Skin epidermis (tissue), 12 donors: Measurements from ENCODE around the gene ZNF837.

ENCODE experiments used
- H3K27ac ChIP-seq, 21 experiments: fragments of 200-600 bp; sonication (generic) in 11 of 21; one replicate each; pipeline ENCODE4 v1.5.0; 2020; ENCODE audit warnings: mild to moderate bottlenecking in 3 of 21, inconsistent platforms in 2 of 21, moderate library complexity in 2 of 21
- H3K4me3 ChIP-seq, 7 experiments: fragments of 200-600 bp; sonication (generic) in 2 of 7; one replicate each; pipeline ENCODE4 v1.5.0; 2020; ENCODE audit warnings: inconsistent platforms in 2 of 7, mild to moderate bottlenecking in 2 of 7, moderate library complexity in 1 of 7

The ZNF837 gene

DNA sequence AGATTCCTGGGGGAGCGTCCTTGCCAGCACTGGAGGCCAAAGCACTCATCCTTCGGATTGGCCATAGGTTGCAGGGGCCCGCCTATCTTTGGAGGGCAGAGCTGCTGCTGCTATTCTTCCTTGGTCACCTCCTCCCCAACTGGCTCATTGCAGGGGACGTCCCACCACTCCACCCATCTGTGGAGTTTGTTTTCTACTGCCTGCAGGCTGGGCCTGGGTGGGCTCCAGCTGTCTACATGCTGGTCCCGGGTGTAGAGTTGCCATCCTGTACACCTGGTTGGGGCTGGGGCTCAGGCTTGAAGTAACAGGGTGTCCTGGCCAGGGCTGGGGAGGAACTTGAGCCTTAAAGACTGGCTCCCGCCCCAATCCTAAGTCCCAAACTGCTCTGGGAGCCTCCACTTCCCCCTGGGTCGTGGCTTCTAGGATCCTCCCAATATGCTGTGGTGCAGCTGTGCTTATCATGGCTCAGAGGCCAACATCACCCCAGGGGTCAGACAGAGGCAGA lies 16.8 kb upstream of the ZNF837 start:
- H3K4me3 ChIP-seq, result no peak overlapping the region
- H3K27ac ChIP-seq, result no peak overlapping the region

GRCh38 chr19:58396691-58397532 lies 16.1 kb upstream of the ZNF837 start:
- Histone ChIP-seq H3K27ac (peak overlapping the region in 2 of 21 experiments; percentile 16 to 25), H3K4me3 (peak overlapping the region in 4 of 7 experiments; percentile 12 to 40 (median 22))

DNA sequence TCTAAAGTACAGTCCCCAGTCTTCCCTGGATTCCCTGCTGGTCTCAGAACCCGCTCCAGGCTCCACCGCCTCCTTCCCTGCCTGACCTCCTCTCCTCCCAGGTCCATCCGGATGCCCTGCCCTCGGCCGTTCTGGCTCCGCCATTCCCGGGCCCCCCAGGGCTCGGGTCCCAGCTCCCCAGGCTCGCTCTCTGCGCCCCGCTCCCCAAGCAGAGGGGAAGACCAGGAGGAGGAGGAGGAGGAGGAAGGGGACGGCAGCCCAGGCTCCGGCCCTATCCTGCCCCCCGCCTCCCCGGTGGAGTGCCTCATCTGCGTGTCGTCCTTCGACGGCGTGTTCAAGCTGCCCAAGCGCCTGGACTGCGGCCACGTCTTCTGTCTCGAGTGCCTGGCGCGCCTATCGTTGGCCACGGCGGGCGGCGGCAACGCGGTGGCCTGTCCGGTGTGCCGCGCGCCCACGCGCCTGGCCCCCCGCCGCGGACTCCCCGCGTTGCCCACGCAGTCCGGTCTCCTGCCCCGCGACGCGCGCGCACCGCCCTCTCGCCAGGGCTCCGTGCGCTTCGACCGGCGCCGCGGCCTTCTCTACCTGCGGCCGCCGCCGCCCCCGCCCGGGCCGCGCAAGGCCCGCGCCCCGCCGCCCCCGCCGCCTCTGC lies 15.3 kb upstream of the ZNF837 start:
- Histone ChIP-seq H3K27ac (peak overlapping the region in 18 of 21 experiments; percentile 1 to 85 (median 62)), H3K4me3 (peak overlapping the region in 5 of 7 experiments; percentile 24 to 40 (median 28))

- H3K4me3 ChIP-seq, result peak within 1 kb of the TSS in 5 of 7 experiments; percentile 24 to 40 (median 28)
- peak within 1 kb of the TSS in 18 of 21 experiments; percentile 1 to 85 (median 62) for H3K27ac ChIP-seq
Observed at GRCh38 chr19:58395220-58395978, 14.6 kb upstream of the ZNF837 start, which contains the start of gene RNF225. RNF225 (plus strand) TSS chr19:58395656; CDS start chr19:58396090, 434 bp downstream.

- H3K4me3 ChIP-seq, result no peak overlapping the region
- peak overlapping the region in 11 of 21 experiments; percentile 10 to 85 (median 52) for H3K27ac ChIP-seq
Observed at GRCh38 chr19:58394821-58395219, 14.0 kb upstream of the ZNF837 start.

DNA sequence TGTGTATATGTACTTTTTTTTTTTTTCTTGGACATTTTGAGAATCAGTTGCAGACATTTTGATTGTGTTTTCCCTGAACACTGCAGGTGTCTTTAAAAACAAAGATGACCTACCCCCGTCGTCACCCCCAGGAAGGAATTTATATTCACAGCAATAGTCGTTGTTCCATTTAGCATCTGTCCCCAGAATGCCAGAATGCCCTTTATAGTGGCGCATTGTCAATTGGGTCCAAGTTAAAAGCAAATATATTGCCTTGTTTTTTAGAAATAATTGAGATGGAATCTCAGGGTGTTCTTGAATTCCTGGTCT lies 12.8 kb upstream of the ZNF837 start:
- Histone ChIP-seq H3K27ac (no peak overlapping the region), H3K4me3 (no peak overlapping the region)

- no peak overlapping the region for H3K4me3 ChIP-seq
- no peak overlapping the region for H3K27ac ChIP-seq
Observed at GRCh38 chr19:58392945-58393724, 12.3 kb upstream of the ZNF837 start.

DNA sequence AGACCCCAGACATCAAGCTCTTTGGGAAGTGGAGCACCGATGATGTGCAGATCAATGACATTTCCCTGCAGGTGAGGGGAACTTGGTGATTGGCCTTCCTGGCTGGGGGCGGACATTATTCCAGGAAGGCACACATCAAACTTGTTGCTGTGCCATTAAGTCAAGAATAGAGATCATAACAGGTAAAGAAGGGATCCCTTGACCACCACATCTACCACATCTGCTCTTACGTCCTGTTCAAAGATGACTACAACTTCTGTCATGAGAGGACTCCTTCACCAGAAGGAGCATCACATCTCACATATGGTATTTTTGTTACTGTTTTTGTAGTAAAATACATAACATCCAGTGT lies 7.3 kb upstream of the ZNF837 start:
- H3K4me3 ChIP-seq, result peak overlapping the region in 6 of 7 experiments; percentile 36 to 87 (median 76)
- H3K27ac ChIP-seq, result peak overlapping the region in 4 of 21 experiments; percentile 85 to 99 (median 93)

GRCh38 chr19:58387338-58388174 lies 6.7 kb upstream of the ZNF837 start:
- Histone ChIP-seq H3K4me3 (peak overlapping the region; percentile 36 to 87 (median 77)), H3K27ac (peak overlapping the region; percentile 33 to 99 (median 95))

DNA sequence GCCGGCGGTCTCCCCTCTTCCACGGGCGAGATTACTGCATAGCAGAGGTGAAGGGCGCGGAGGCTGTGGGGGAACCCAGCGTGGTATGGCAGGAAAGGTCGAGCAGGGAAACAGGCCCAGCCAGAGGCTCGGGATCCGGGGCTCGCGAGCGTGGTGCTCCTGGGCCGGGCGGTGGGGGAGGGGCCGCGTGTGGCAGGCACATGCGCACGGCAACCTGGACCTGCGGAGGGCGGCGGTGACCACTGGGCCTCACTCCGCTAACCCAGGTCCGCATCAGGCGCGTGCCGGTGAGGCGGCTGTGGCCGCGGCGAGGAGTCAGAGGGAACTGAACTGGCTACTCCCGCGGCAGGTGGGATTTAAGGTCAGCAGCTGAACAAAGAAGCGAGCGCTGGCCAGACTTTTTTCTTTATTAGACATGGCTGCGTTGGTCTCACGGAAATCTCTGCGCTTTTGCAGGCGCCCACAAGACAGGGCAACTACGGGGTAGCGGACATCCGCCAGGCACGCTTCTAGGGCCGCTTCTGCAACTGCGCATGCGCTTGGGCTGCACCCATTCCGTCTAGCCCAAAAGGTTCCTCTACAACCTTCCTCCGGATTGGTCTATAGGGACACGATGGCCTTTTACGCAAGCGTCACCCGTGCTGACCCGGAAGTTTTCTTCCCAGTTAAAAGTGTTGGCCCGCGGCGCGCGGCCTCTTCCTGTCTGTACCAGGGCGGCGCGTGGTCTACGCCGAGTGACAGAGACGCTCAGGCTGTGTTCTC lies 5.9 kb upstream of the ZNF837 start, which contains the start of gene RPS5:
Gene RPS5, plus strand, starts transcription at position 694 of the 762 bp plus-strand sequence. CDS start 869 bp downstream, outside the sequence.
- peak within 1 kb of the TSS; percentile 36 to 87 (median 77) for H3K4me3 ChIP-seq
- H3K27ac ChIP-seq, result peak within 1 kb of the TSS; percentile 81 to 99 (median 95)

DNA sequence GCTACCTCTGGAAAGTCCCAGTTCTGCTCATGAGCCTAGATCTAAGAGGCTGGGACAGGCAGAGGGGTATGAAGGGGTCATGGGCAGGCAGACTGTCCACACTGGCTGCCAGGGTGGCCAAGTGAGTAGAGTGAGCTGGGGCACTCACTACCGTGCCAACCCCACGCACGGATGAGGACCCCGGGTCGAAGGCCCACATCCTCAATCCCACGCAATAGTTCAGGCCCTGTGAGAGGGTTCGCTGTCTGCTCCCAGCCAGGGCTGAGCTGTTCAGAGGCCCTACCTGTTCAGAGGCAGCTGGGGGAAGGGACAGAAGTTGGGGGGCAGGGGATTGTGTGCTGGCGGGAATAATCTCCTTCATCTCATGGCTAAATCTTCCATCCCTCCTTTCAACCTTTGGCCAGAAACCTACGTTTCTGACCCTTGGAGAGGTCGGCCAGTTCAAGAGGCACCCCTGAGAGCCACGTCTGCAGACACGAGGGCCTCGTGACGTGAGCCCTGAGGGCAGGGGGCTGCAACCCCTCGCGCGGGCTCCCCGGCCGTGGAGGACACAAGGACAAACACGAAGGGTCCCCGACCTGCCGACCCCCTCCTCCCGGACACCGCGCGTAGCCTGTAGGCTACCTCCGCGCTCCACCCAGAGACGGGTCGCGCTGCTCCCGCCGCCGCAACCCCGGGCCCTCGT lies 5.2 kb upstream of the ZNF837 start:
- Histone ChIP-seq H3K27ac (peak overlapping the region; percentile 81 to 99 (median 95)), H3K4me3 (peak overlapping the region; percentile 36 to 87 (median 77))

DNA sequence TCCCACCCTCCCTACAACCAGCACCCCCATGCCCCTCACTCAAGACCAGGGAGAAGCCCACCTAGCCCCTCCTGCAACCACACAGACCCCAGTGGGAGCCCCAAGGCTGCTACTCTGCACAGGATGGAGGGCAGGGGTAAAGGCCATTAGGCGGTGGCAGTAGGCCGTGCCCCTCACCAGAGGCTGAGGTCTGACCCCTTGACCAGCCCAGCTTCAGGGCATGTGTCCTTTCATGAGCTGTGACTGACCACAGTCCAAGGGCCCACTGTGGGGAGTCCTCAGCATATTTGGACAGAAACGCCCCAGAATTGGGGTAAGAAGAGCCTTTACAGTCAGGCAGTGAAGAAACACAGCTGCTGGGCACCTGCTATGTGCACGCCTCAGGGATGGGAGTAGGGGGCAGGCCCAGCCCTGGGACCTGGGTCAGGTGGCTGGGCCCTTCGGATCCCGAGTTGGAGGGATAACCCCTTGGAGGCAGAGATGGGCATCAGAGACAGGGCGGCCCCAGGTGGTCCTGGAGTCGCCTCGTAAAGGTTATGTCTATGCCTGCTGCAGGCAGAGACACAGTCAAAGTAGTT lies 4.6 kb upstream of the ZNF837 start:
- Histone ChIP-seq H3K4me3 (peak overlapping the region in 2 of 7 experiments; percentile 77 to 87), H3K27ac (peak overlapping the region in 20 of 21 experiments; percentile 86 to 99 (median 96))

GRCh38 chr19:58382997-58383603 lies 2.3 kb upstream of the ZNF837 start:
- no peak overlapping the region for H3K27ac ChIP-seq
- H3K4me3 ChIP-seq, result no peak overlapping the region

DNA sequence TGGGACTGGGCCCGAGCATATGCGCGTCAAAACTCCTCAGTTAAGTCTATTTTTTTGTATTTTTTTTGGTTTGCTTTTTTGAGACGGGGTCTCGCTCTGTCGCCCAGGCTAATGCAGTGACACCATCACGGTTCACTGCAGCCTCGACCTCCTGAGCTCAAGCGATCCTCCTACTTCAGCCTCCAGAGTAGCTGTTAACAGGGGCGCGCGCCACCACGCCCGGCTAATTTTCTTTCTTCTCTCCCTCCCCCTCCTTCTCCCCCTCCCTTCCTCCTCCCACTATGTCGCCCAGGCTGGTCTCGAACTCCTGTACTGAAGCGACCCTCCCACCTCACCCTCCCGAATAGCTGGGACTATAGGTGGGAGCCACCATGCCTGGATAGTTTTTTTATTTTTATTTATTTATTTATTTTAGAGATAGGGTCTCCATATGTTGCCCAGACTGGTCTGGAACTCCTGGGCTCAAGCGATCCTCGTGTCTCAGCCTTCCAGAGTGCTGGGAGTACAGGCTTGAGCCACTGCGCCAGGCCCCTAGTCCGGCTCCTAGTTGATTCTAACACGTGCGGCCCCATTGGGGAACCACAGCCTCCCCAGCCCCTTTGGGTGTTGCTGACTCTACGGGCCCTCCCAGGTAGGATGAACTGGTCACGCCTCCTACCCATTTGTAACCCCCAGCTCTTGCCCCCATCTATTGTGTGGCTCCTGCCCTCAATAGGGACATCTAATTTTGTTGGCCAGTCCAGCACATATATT lies 806 bp upstream of the ZNF837 start:
- peak overlapping the region in 20 of 21 experiments; percentile 64 to 96 (median 92) for H3K27ac ChIP-seq
- peak overlapping the region; percentile 49 to 87 (median 71) for H3K4me3 ChIP-seq

GRCh38 chr19:58380037-58380661 lies 681 bp downstream of the ZNF837 start:
- peak overlapping the region; percentile 49 to 87 (median 71) for H3K4me3 ChIP-seq
- H3K27ac ChIP-seq, result peak overlapping the region; percentile 80 to 96 (median 92)
